Stomach smooth muscle (tissue), 2 donors: ENCODE results near the gene MED13L.

Experiments used
- H3K27ac ChIP-seq: one replicate; pipeline ENCODE4 v1.7.0; 2013; ENCODE audit warnings: mild to moderate bottlenecking, low read length, inconsistent platforms
- H3K27me3 ChIP-seq, 2 donors: one replicate each; pipeline ENCODE4 v1.7.0; 2013; ENCODE audit warnings: low read length in 2 of 2; ENCODE audit not compliant: insufficient read depth in 2 of 2, control insufficient read depth in 1 of 2
- H3K36me3 ChIP-seq, 2 donors: one replicate each; pipeline ENCODE4 v1.7.0; 2013; ENCODE audit warnings: low read length in 2 of 2; ENCODE audit not compliant: control insufficient read depth in 2 of 2, insufficient read depth in 2 of 2
- H3K4me1 ChIP-seq: one replicate; pipeline ENCODE4 v1.7.0; 2013; ENCODE audit warnings: low read length; ENCODE audit not compliant: control insufficient read depth, insufficient read depth
- H3K4me3 ChIP-seq, 2 donors: one replicate each; pipeline ENCODE4 v1.7.0; 2013; ENCODE audit warnings: low read length in 2 of 2
- H3K9ac ChIP-seq, 2 donors: one replicate each; pipeline ENCODE4 v1.7.0; 2013; ENCODE audit warnings: low read length in 2 of 2, mild to moderate bottlenecking in 1 of 2
- H3K9me3 ChIP-seq, 2 donors: one replicate each; pipeline ENCODE4 v1.7.0; 2013; ENCODE audit warnings: low read length in 2 of 2; ENCODE audit not compliant: control insufficient read depth in 2 of 2
- donor health status: healthy.
- donor health status: Pancreatic carcinoma.

Gene MED13L

DNA sequence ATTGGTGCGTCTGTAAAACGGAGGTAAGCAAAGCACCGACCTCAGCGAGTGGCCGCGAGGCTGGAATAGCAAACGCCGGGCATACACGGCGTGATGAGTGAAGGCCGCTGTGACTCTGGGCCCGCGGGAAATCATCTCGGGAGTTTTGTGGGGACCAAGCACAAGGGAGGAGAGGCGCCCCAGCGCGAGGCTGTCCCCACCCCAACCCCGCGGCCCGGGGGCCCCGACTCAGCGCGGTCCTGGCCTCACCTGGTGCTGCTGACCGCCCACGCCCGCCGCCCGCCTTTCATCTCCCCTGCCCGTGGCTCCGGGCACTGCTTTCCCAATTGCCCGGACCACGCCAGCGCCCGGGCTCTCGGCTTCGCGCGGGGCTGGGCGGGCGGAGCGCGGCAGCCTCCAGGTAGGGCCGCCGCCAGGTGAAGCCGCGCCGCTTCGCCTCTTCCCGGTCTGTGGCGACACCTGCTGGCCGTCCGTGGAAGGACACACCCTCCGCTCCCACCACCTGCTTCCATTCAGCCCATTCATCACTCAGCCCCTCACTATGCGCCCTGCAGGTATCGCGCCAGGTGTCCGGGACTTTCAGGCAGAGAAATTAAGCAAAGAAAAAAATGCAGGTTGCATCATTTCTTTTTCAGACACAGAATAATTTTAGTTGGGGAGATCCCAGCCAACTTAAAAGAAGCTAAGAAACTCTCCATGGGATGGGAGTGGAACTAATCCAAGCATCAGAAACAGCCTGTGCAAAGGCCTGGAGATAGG lies 360.4 kb downstream of the MED13L start:
- Histone ChIP-seq H3K4me1 (no peaks in the 10 kb centered on the region), H3K9me3 (peaks cover 4 to 10% of the 10 kb centered on the region in 2 donors), H3K27me3 (peaks cover 16 to 18% of the 10 kb centered on the region in 2 donors), H3K27ac (no peak overlapping the region), H3K4me3 (no peak overlapping the region), H3K9ac (no peak overlapping the region), H3K36me3 (no peaks in the 10 kb centered on the region)

- Histone ChIP-seq H3K4me3 (no peak overlapping the region), H3K27ac (no peak overlapping the region), H3K36me3 (no peaks in the 10 kb centered on the region), H3K9me3 (peaks cover 4 to 11% of the 10 kb centered on the region in 2 donors), H3K4me1 (no peaks in the 10 kb centered on the region), H3K9ac (no peak overlapping the region), H3K27me3 (peaks cover 13 to 16% of the 10 kb centered on the region in 2 donors)
These were observed 363.4 kb downstream of the MED13L start for GRCh38 chr12:115914122-115914521.

GRCh38 chr12:115912440-115912839 lies 365.1 kb downstream of the MED13L start:
- H3K4me3 ChIP-seq, result no peak overlapping the region
- no peaks in the 10 kb centered on the region for H3K4me1 ChIP-seq
- H3K27me3 ChIP-seq, result peaks cover 7 to 8% of the 10 kb centered on the region in 2 donors
- no peaks in the 10 kb centered on the region for H3K36me3 ChIP-seq
- H3K9me3 ChIP-seq, result peaks cover 4 to 11% of the 10 kb centered on the region in 2 donors
- no peak overlapping the region for H3K9ac ChIP-seq
- H3K27ac ChIP-seq, result no peak overlapping the region

DNA sequence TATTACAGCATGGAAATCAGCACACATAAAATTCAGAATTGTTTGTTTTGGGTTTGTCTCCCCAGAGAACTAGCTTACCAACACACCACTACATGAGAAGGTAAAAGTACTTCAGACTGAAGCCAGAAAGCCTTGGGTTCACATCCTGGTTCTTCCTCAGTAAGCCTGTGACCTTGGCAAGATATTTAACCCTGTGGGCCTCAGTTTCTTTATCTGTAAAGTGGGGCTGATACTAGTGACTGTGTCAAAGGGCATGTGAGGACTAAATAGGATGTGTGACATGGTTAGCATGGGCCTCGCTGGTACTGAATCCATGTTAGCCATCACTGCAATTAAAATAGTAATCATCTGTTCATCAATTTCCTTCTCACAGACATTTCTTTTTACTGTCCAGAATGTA lies 366.1 kb downstream of the MED13L start:
- Histone ChIP-seq H3K36me3 (no peaks in the 10 kb centered on the region), H3K27ac (no peak overlapping the region)

GRCh38 chr12:115910057-115910456 lies 367.4 kb downstream of the MED13L start:
- Histone ChIP-seq H3K27me3 (peaks cover 0 to 5% of the 10 kb centered on the region in 2 donors), H3K4me1 (no peaks in the 10 kb centered on the region), H3K9me3 (peaks cover 4 to 11% of the 10 kb centered on the region in 2 donors), H3K4me3 (no peak overlapping the region), H3K27ac (no peak overlapping the region), H3K36me3 (no peaks in the 10 kb centered on the region), H3K9ac (no peak overlapping the region)

More for the DNA sequence above, 366.1 kb downstream of the MED13L start:
- peaks cover 0 to 3% of the 10 kb centered on the region in 2 donors for H3K27me3 ChIP-seq
- H3K9ac ChIP-seq, result no peak overlapping the region
- H3K4me1 ChIP-seq, result no peaks in the 10 kb centered on the region
- H3K4me3 ChIP-seq, result no peak overlapping the region
- peaks cover 4 to 11% of the 10 kb centered on the region in 2 donors for H3K9me3 ChIP-seq
